HG03039 (cell line): ENCODE measurements around the gene LMCD1.

ENCODE experiments used
- ATAC-seq: cut with Tn5 transposase; IDR thresholded peaks from one replicate; pipeline ENCODE4 v1.9.1; 2021; ENCODE audit warnings: mild to moderate bottlenecking, moderate library complexity; ENCODE audit not compliant: unreplicated experiment

The LMCD1 gene

GRCh38 chr3:8556473-8556869 is 54.8 kb downstream of the LMCD1 start:
- ATAC-seq = no peak

DNA sequence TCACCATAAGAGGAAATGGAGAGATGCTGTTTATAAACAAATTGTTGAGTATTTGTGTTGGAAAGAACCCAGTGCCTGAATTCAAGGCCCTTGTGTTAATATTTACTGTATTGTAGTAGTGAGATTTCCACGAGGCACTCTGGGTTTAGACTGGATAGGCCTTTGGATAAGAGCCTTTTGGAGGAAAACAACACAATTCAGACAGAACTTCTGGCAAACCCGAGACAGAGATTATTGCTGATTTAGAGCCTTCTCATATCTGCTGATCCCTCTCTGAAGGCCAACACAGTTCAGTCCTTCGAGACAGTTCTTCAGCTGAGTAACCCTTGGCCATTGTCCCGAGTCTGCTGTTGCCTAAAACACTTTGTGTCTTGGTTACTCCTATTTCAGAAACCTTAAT is 55.7 kb downstream of the LMCD1 start:
- no peak for ATAC-seq

- ATAC-seq = no peak
Observed at GRCh38 chr3:8558645-8559044, 57.0 kb downstream of the LMCD1 start.

GRCh38 chr3:8559351-8559750 is 57.7 kb downstream of the LMCD1 start:
- ATAC-seq = no peak

DNA sequence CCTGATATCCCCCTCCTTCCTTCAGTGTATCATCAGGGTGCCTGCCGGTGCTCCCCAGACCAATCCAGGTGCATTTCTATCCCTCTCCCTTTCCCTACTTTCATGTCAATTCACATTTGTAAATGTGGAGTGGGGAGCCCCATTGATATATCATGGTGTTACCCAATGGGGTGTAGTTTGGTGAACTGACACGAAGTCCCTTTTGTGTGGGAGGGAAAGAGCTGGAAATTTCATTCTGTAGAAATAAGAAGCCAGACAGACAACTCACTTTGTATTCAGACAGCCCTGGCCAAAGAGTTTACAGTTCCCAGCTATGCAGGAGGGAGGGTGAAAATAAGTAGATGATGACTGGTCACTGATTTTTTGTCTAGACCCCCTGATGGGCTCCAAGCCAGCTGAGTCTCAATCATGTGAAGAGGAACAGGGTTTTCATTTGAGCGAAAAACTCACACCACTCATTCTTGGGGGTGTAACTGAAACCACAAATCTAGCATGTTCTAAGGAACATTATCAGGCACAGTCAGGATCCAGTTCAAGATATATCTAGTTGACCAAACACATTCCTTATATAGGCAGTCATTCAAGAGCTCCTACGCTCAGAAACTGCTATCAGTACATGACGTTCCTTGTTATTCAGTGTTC is 58.9 kb downstream of the LMCD1 start:
- ATAC-seq = no peak

DNA sequence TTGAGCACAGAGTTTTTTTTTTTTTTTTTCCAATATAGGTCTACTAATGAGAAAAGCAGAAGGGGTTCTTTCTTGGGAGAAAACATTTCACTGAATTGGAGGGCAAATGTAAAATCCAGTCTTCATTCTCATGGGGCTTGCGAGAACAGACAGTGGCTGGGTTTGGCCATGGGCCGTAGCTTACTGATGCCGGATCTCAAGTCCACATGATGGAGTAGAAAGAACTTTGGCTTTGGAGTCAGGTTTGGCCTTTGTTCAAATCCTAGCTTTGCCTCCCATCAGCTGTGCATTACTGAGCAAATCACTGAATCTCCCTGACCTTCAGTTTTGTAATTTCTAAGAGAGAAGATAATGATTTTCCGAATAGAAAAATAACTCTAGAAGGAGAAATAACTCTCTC is 59.7 kb downstream of the LMCD1 start:
- no peak for ATAC-seq

- ATAC-seq = no peak
Observed at GRCh38 chr3:8562081-8562595, 60.5 kb downstream of the LMCD1 start.

GRCh38 chr3:8563146-8563545 is 61.5 kb downstream of the LMCD1 start:
- no peak for ATAC-seq

DNA sequence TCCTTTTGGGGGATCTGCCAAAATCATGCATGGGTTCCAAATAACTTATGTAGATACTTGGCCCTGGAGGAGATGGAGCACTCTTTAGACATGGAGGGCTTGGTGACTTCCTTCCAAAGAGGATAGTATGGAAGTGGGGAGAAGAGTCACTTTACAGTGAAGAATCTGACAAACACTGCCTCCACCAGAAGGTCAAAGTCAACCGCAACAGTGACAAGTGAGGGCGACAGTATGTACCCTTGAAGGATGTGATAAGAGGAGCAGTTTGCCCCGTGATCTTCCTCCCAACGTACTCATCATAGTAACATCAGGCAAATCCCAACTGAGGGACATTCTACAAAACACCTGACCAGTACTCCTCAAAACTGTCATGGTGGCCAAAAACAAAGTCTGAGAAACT is 62.0 kb downstream of the LMCD1 start:
- ATAC-seq = no peak

- no peak for ATAC-seq
Observed at GRCh38 chr3:8565376-8565775, 63.8 kb downstream of the LMCD1 start.

- no peak for ATAC-seq
Observed at GRCh38 chr3:8567784-8568575, 66.4 kb downstream of the LMCD1 start.

DNA sequence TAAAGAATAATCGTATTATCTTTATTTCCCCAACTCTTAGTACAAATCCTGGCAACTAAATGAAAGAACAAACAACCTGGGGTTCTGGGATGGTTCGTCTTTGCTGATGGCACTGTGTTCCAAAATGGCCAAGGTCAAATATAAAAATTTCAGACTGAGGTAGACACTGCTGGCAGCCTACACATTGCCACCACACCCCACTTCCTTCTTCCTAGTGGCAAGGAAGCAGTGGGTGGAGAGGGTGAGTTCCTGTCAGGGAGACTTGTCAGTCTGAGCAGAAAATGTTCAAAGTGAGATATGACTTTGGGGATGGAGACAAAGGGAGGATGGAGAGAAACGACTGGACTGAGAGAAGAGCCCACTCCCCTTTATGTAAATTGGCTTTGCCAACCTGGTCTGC is 69.6 kb downstream of the LMCD1 start:
- ATAC-seq = no peak

GRCh38 chr3:8573342-8573926 is 71.8 kb downstream of the LMCD1 start:
- no peak for ATAC-seq

- ATAC-seq = no peak
Observed at GRCh38 chr3:8574040-8574669, 72.5 kb downstream of the LMCD1 start.

DNA sequence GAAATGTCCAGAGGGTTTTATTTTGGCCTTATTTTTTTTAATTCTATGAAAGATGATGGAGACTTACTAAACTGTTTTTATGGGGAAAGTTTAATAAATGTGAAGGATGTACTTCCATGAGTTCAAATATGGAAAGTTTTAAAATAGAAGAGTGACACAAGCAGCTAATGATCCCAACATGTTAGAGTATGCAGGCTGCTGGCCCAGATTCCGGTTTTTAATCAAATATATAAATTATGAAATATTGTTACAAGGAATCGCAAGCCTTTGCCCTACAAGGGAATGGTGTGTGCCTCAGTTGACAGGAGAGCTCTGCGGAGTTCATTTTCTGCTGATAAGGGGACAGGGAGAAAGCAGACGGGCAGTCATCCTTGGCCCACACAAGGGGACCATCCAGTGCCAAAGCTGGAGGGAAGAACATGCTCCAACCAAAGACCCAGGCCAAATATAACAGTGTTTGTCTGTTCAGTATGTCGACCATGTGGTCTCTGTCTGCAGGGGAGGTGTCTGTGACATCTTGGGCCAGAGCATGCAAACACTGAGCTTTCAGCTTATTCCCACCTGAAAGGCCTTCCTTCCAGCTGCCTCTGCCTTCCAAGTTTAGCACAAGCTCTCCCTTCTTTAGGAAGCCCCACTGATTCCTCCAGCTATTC is 73.2 kb downstream of the LMCD1 start:
- ATAC-seq = no peak

- ATAC-seq = no peak
Observed at GRCh38 chr3:8575364-8576104, 73.9 kb downstream of the LMCD1 start.

DNA sequence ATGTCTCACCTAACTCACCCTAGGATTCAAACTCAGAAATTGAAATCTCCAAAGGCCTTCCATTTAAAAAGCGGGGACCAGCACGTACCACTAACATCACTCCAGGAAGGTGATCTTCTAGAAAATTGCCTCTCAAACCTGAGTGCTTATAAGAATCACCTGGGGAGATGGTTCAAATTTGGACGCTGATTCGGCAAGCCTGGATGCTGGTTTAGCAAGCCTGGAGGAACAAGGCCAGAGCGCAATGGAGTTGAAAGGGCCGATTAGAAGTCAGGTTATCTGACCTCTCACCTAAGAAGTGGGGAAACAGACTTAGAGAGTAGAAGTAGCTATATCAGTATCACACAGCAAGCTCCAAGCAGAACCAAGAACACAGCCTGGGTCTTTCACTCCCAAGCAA is 74.8 kb downstream of the LMCD1 start:
- ATAC-seq = no peak

DNA sequence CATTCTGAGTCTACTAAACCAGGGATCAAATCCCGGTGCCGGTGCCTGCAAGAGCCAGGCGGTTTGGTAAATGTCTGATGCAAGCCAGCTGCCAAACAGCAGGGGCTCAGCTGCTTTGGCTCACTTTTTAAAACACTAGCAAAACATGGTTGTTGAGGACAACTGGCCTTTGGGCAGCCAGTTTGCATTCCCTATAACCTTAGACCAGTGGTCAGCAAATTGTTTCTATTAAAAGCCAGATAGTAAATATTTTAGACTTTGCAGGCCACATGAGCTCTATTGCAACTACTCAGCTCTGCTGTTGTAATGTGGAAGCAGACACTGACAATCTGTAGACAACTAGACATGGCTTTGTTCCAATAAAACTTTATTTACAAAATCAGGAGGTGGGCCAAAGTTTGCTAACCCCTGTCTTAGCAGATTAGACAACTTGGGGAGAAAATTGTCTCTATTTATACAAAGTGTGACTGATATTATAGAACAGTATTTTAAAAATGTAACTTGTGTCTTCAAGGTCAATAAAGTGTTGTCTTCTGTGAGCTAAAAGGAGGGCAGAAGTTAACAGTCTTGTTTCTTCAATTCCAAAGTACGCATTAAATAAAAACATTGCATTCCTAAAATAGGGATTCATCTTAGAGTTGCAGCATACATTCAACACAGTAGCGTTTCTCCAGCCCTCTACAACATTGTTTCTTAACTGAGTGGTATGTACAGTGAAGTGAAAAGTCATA is 75.4 kb downstream of the LMCD1 start:
- ATAC-seq = no peak

- no peak for ATAC-seq
Observed at GRCh38 chr3:8578282-8578681, 76.7 kb downstream of the LMCD1 start.

- ATAC-seq = peak; percentile 98
Observed at GRCh38 chr3:8579096-8579495, 77.5 kb downstream of the LMCD1 start.
